ENCODE data around the gene LYL1.

DNA sequence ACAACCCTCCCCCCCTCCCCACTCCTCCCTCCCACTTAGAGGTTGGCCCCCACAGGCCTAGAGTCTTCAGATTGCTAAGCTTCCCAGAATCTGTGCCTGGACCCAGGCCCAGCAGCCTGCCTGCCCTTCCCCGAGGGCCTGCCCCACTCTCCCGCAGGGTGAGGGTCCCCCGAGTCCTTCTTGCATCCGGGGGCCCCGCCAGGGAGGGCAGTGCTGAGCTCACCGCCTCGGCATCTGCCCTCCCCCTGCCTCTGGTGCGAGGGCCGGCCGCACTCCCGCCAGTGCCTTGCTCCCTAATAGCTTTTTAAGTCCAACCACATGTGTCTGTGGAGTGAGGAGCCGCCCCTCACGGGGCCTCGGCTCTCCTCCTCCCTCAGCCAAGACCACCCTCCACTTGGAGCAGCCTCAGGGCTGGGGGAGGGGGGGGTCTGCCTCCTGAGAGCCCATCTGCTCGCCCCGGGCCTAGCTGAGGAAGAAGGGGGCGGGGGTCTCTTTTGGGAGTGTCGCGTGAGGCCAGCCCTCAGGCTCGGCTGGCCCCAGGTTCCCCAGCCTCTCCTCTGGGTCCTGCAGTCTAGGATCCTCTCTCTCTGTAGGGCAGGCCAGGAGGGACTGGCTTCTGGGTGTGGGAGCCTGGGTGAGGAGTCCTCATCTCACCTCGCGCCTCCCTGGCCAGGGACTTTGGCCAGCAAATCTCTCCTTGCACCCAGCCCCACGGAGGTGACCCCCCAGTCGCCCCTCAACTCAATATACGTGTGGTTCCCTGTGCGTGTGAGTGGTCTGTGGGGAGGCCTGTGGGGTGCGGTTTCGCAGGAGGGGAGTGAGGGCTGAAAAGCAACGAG lies 47.2 kb downstream of the LYL1 start:
- TF ChIP-seq, protein P1, sequence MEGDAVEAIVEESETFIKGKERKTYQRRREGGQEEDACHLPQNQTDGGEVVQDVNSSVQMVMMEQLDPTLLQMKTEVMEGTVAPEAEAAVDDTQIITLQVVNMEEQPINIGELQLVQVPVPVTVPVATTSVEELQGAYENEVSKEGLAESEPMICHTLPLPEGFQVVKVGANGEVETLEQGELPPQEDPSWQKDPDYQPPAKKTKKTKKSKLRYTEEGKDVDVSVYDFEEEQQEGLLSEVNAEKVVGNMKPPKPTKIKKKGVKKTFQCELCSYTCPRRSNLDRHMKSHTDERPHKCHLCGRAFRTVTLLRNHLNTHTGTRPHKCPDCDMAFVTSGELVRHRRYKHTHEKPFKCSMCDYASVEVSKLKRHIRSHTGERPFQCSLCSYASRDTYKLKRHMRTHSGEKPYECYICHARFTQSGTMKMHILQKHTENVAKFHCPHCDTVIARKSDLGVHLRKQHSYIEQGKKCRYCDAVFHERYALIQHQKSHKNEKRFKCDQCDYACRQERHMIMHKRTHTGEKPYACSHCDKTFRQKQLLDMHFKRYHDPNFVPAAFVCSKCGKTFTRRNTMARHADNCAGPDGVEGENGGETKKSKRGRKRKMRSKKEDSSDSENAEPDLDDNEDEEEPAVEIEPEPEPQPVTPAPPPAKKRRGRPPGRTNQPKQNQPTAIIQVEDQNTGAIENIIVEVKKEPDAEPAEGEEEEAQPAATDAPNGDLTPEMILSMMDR (IDR thresholded peaks at IDR 0.05; ENCODE audit: low read depth, low read length, missing input control) = no peak
- TF ChIP-seq, protein P2, sequence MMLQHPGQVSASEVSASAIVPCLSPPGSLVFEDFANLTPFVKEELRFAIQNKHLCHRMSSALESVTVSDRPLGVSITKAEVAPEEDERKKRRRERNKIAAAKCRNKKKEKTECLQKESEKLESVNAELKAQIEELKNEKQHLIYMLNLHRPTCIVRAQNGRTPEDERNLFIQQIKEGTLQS (IDR thresholded peaks at IDR 0.05) = no peak
- TF ChIP-seq FOXA1 (IDR thresholded peaks at IDR 0.05) (no peak), JUND (IDR thresholded peaks at IDR 0.05) (peak in 1 of 2 donors; percentile 18), EGR1 (IDR thresholded peaks at IDR 0.05; ENCODE audit: low read depth in 2 of 2) (no peak), SP1 (IDR thresholded peaks at IDR 0.05) (no peak), RAD21 (IDR thresholded peaks at IDR 0.05) (no peak)
- TF ChIP-seq, protein P3, sequence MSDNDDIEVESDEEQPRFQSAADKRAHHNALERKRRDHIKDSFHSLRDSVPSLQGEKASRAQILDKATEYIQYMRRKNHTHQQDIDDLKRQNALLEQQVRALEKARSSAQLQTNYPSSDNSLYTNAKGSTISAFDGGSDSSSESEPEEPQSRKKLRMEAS (IDR thresholded peaks at IDR 0.05) = no peak
- TF ChIP-seq, protein P4, sequence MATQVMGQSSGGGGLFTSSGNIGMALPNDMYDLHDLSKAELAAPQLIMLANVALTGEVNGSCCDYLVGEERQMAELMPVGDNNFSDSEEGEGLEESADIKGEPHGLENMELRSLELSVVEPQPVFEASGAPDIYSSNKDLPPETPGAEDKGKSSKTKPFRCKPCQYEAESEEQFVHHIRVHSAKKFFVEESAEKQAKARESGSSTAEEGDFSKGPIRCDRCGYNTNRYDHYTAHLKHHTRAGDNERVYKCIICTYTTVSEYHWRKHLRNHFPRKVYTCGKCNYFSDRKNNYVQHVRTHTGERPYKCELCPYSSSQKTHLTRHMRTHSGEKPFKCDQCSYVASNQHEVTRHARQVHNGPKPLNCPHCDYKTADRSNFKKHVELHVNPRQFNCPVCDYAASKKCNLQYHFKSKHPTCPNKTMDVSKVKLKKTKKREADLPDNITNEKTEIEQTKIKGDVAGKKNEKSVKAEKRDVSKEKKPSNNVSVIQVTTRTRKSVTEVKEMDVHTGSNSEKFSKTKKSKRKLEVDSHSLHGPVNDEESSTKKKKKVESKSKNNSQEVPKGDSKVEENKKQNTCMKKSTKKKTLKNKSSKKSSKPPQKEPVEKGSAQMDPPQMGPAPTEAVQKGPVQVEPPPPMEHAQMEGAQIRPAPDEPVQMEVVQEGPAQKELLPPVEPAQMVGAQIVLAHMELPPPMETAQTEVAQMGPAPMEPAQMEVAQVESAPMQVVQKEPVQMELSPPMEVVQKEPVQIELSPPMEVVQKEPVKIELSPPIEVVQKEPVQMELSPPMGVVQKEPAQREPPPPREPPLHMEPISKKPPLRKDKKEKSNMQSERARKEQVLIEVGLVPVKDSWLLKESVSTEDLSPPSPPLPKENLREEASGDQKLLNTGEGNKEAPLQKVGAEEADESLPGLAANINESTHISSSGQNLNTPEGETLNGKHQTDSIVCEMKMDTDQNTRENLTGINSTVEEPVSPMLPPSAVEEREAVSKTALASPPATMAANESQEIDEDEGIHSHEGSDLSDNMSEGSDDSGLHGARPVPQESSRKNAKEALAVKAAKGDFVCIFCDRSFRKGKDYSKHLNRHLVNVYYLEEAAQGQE (IDR thresholded peaks at IDR 0.05) = no peak
